CD4-positive, alpha-beta T cell treated with Interleukin-12 subunit alpha and Interleukin-12 subunit beta, for 1 hour (primary cell): ENCODE data around the gene CPLX4.

Experiments
- DNase-seq: peaks from one replicate; pipeline ENCODE4 v3.0.0-alpha.2; 2020

The CPLX4 gene, protein sequence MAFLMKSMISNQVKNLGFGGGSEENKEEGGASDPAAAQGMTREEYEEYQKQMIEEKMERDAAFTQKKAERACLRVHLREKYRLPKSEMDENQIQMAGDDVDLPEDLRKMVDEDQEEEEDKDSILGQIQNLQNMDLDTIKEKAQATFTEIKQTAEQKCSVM

DNA sequence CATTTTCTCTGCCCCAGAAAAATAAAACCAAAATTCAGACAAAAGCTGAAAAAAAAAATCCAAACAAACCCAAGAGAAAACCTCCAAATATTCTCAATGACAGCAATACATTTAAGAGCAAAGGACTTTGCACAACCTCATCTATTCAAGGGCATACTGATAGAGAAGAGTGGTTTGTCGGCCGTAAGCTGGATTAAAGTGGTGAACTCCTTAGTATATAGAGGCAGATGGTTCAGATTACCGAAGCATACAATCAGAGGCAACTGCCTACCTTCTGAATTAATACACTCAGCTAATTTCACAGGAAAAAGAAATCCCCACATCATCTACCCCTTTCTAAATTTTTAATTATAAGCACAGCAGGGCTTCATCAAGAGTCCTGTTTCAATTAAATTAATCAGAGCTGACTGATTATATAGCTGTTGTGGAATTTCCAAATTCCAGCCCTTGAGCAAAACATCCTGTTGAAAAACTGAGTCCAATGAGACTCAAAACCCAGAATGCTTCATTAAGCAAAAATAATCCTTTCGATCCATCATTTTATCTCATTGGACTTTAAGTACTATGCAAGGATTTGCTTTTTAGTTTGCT lies at the start of gene CPLX4:
Gene CPLX4 (minus strand): TSS at position 190 of the 591 bp plus-strand sequence. CDS start 187 bp downstream, at position 3.
- DNase-seq = no peak

DNA sequence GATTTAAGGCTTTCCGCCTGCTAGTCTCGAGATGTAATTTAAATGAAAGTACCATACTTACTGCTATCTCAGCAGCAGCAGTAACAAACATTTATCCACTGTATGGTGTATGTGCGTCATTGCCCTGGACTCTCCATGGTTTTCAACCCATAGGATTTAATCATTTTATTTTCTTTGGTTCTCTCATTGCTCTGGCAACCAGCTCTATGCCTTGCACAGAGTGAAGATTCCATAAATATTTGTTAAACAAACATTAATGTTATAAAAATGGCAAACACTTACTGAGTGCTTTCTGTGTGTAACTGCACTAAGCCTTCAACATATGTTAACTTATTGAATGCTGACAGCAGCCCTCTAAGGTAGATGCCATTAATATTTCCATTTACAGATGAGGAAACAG lies 41.9 kb upstream of the CPLX4 start:
- no peak for DNase-seq

DNA sequence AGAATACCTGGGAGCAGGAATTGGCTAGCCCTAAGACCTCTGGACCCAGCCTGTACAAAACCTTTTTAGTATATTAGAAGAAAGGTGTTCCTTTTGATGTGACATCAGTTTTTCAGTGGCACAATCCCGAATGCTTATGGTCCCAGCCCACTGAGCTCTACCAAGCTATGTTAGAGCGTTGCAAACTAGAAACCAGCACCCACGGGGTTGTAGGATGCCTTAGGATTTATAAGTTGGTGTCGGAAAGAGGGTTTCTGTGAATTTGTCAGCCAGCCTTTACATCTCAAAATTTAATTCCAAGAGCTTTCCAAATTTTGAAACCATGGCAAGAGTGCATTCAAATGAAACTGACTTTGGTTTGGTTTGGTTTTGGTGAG lies 41.1 kb upstream of the CPLX4 start:
- DNase-seq = no peak

DNA sequence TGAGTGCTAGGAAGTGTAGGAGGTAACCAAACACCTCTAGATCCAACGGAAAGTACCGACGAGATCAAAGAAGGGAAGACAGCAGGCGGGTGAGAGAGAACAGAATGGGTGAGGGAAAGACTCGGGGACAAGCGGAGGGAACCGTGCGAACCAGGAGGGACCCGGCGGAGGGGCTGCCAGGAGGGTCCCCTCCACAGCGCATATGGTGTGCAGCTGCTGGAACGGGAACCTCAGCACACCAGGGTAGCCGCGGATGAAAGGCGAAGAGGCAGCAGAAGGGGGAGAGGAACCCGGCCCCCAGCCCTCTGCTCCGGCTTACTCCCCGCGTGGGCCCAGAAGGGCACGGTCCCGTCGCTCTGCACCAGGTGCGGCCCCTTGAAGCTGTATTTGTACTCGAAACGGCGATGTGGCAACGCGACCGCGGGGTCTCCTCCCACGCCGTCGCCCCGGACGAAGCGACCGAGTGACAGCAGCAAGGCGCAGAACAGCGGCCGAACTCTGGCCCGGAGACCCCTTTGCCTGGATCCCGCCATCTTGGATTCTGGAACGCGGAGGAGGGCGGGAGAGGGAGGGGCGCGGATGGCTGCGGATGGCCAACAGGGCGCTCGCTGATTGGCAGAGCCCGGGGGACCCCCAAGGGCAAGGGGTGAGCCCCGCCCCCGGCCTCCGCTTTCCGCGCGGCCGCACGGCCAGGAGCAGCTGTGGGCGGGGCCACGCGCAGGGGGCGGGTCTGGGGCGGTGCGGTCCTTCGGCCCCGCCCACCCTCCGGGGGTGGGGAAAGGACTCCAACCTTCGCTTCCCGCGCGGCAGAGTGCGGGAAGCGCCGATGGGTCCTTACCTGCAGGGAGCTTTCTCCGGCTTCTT lies 40.5 kb upstream of the CPLX4 start, which contains the start of gene LMAN1:
Gene LMAN1 (minus strand): TSS at position 554 of the 864 bp plus-strand sequence. CDS start 21 bp downstream, at position 533.
- DNase-seq = peak; percentile 94

DNA sequence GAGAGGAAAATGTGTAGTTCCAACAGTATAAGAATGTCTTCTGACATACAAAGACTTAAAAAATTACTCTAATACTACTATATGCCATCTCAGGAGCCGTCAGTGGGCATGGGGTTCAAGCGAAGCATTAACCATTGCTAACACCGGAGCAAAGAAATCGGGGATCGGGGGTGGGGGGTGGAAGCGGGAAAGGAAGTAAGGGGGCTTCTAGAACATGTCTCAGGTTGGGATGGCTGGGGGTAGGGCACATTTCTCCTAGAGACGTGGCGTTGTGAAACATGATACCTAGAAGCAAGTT lies 39.9 kb upstream of the CPLX4 start:
- DNase-seq = no peak

DNA sequence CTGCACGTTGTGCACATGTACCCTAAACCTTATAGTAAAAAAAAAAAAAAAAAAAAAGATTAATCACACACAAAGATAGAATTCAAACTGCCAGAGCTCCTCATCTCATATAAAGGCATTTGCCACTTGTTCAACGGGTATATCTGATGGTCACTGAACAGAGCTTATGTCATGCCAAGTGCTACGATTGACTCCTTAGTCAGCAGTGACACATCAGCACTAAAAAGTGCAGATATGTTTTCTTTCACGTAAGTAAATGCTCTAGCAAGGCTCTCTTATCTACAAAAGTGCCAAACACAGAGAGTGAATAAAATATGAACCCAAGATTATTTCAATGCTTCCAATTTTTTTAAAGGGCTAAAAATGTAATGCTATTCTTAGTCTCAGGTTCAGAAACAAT lies 39.5 kb upstream of the CPLX4 start:
- DNase-seq = peak; percentile 37

DNA sequence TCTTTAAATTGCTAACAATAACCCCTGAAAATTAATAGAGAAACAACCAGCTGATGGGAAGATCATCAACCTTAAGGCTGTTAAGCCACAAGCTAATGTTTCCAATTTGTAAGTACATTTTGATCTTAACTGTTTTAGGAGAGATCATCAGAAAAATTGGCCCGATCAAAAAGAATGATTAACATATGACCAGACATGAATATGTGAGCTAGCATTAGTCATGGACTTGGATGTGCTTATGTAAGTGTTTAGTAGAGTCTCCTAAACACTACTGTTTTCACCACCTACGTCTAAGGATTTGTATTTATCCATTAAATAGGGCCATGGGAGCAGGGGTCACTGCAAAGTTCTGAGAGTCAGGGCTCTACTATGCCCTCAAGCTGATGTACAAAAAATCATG lies 36.3 kb upstream of the CPLX4 start:
- DNase-seq = no peak

DNA sequence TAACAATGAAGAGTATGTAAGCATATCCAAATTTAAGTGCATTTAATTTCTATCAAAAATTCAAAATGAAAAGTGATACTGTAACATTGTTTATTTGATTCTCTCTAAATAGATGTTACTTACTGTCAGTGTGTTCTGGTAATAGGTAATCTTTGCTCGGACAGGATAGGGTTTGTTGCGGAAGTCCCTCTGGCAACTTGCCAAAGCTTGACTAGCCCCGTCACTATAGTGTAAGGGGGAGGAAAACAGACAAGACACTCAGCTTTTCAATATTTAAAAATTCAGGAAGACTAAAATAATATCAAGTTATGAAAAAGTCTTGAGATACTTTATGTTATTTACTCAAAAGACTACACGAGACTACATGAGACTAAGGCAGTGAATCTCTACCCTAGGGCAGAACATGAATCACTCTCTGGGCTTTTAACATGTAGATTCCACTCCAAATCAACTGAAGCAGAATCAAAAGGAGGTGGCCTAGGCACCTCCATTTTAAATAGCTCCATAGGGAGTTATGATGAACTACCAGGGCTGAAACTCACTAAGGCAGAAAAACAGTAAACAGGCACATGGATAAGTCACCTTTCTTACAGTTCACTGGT lies 34.7 kb upstream of the CPLX4 start:
- DNase-seq = no peak

DNA sequence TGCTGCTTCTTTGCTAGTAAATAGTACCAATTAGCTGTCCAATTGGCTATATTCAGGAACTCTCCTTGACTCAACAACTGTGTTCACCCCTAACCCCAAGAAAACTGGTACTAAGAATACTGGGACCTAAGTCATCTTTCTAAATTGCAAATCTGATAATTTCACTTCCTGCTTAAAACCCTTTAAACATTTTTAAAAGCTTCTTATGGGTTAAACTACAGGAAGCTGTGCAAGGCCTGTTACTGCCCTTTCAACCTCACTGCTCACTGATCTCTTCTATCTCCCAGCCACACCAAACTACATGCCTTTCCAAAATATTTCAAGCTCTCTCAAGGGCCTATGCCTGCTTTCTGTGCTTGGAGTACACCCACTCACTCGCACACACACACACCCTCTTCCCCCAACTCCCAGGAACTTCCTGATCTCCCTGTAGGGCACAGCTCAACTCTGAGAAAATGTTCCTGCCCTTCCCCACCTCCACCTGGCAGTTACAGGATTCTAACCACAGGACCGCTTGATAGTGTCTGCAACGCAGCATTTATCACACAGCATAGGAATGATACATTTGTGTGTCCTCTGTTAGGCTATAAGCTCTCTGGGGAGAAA lies 33.9 kb upstream of the CPLX4 start:
- no peak for DNase-seq

DNA sequence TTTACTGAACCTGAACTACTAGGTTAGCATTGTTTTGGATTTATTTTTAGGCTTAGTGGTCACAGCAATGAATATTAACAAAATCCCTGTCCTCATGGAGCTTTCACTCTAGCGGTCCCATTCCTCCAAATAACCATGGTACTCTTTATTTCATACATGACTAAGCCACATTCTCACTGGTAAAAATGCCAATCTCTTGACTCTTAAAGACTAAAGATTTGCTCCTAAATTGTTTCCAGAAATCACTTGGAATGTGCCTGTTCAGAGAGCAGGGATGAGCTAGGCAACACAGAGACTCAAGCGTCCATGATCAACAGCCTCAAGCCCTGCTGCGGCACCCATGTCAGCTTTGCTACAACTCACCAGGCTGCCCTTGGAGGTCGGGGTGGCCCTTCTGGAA lies 27.1 kb upstream of the CPLX4 start:
- no peak for DNase-seq

DNA sequence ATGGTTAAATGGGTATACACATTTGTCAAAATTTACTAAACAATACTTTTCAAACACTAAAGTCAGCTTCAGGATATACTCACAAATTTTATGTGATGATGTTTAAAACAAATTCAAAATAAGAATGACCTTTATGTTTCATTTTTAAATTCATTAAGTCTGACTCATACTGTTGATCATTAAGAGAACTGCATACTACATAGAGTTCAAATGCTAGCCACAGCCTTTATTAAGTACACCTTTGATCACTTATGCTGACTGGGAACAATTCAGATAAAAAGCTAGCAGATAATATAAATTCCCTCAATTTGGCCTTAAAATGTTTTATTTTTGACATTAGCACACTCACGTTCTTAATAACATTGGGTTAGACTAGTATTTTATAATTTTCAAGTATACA lies 26.5 kb upstream of the CPLX4 start:
- no peak for DNase-seq

DNA sequence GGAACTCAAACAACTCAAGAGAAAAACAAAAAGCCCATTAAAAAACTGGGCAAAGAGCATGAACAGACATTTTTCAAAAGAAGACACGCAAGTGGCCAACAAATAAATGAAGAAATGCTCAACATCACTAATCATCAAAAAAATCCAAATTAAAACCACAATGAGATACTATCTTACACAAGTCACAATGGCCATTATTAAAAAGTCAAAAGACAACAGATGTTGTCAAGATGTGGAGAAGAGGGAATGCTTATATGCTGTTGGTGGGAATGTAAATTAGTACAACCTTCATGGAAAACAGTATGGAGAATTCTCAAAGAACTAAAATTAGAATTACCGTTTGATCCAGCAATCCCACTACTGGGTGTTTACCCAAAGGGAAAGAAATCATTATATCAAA lies 25.5 kb upstream of the CPLX4 start:
- no peak for DNase-seq

DNA sequence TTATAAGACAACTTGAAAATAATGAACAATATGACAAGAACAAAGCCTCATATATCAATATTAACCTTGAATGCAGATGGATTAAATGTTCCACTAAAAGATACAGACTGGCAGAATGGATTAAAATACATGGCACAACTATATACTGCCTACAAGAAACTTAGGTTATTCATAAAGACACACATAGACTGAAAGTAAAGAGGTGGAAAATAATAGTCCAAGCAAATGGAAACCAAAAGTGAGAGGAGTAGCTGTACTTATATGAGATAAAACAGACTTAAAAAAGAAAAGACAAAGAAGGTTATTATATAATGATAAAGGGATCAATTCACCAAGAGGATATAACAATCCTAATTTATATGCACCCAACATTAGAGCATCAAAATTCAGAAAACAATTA lies 22.4 kb upstream of the CPLX4 start:
- DNase-seq = no peak

DNA sequence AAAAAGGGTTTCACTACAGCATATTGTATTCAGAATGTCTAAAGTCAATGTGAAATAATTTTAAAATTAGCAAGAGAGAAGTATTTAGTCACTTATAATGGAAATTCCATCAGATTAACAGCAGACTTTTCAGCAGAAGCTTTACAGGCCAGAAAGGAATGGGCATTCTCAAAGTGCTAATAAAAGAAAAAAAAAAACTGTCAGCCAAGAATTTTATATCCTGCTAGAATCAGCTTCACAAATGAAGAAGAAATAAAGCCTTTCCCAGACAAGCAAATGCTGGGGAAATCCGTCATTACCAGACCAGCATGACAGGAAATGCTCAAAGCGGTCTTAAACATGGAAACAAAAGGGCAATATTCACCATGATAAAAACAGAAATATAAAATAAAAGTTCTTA lies 21.9 kb upstream of the CPLX4 start:
- DNase-seq = no peak

DNA sequence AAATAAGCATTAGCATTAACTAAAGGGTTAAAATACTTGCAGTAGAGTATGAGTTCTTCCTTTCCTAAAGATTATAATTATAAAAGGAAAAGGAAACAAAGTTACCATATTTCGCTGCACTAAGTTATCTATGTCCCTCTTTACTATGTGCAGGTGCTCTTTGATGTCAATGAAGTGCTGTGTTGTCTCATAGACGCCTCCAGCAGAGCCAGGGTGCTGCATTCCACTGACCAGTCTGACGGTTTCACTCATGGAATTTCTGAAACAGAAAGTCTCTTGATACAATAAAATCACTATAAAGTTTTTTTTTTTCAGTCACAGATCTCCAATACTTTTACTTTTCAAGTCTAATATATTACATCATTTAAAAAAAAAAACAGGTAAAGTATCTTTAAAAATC lies 14.5 kb upstream of the CPLX4 start:
- DNase-seq = no peak

DNA sequence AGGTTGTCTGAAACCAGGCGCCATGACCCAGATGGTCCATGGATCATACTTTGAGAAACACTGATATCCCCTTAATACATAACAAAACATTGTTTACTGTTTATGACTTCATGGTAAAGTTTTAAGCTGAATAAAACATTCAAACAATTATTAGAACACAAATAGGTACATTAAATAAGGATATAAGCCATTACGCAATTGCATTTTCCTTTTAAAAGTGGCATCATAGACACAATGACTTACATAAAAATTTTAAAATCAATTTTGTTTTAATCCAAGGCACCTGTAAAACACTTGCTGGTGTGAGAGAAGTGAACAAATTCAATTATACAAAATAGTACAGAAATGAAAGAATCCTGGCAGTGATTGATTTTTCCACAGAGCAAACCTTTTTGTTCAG lies 10.2 kb upstream of the CPLX4 start:
- DNase-seq = no peak

DNA sequence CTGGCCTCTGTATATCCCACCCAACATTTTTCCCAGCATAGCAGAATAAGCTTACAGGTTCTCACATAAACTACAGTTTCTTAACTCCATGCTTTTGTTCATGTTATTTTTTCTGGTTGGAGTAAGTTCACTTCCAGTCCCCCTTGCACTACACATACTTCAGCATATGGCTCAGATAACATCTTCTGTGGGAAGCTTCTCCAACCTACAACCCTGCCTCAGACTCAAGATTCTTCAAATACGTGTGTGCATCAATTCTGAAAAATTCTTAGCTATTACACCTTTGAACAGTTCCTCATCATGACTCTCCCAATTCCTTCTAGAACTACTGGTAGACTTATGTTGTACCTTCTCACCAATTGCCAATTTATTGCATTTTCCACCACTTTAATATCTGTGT lies 7.5 kb upstream of the CPLX4 start:
- DNase-seq = no peak

DNA sequence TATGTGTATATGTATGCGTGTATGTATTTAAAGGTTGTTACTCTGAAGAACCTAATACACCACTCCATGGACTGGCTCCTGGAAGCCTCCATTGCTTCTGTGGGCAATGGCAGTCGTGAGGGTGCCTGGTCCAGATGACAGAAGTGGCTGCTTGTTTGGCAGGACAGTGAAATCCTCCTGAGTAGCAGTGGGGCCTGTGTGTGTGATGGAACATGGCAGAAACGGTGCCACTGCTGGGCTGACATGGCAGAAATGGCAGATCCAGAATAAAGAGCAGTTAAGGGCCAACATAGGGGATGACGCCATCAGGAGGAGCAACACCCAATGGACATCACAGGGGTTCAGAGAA lies 6.1 kb upstream of the CPLX4 start:
- no peak for DNase-seq

DNA sequence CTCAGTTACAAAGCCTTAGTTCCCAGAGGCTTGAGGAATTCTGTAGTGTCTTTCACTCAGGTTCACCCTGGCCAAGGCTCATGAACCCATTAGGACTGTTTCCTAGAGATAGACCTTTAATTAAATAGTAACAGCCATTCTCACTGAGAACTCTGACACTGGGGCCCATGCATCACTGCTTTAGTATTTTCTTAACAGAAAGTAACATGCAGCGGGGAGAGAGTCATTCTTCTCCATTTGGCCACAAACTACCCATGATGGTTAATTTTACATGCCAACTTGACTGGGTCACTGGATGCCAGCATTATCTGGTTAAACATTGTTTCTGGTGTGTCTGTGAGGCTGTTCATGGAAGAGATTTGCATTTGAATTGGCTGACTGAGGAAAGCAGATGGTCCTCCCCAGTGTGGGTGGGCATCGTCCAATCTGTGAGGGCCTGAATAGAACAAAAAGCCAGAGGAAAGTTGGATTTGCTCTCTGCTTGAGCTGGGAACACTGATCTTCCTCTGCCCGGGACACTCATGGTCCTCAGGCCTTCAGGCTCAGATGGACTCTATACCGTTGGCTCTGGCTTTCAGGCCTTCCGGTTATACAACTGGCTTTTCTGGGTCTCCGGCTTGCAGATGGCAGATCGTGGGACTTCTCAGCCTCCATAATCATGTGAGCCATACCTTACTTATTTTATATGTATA lies 5.6 kb upstream of the CPLX4 start:
- DNase-seq = no peak

DNA sequence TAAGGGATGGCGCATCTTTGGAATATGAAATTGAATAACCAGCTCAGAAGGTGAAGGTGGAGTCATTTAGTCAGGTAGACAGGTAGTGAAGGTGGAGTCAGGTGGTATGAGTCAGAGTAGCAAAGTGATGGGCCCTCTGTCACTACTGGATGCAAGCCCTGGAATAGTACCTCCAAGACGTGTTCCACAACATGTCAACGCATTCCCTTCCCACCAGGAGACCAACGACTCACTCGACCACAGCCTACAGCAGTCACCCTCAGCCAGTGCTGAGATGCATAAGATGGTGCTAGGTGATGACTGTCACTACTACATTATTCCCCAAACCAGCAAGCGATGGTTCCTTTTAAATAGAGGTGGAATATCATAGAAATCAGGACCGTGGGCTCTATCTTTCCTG lies 6.8 kb downstream of the CPLX4 start:
- no peak for DNase-seq

DNA sequence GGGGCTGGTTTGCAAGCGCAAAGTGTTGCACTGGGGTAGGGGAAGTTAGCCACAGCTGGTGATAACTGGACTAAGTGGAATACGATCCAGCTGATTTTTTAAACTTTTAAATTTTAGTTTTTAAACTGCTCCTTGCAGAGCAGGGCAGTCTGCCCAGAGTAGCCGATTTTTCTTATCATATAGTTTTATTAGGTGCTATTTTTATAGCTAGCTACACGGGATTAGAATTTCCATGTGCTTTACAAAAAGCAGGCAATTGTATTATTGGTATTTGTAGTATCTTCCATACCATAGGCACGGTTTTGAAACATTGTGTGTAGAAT lies 9.6 kb downstream of the CPLX4 start:
- DNase-seq = no peak

DNA sequence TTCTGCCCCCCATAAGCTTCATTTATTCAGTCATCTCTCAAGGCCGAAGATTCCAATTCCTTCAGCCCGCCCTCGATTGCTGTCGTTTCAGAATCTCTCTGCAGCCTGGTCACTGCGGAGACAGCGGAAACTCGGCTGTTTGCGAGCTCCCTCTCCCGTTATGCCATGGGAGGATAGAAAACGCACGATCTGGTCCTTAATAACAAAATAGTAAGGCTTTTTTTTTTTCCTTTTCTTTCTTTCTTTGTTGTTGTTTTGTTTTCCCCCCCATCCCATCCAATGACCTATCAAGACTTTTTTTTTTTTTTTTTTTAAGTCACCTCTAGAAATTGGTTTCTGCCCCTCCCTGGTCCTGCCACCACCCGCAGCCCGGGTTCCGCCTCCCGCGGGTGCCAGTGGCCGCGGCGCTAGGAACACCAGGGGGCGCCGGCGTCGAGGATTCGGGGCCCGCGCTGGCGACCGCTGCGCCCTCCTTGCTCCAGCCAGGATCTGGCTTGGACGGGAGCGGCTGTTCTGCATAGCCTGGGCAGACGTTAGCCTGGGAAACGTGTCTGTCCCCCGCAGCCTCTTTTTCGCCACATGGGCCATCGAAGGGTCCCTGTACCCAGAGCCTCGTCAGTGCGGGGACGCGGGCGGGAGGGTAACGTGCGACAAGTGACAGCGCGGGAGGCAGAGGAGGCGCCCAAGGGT lies 10.1 kb downstream of the CPLX4 start:
- peak; percentile 55 for DNase-seq

DNA sequence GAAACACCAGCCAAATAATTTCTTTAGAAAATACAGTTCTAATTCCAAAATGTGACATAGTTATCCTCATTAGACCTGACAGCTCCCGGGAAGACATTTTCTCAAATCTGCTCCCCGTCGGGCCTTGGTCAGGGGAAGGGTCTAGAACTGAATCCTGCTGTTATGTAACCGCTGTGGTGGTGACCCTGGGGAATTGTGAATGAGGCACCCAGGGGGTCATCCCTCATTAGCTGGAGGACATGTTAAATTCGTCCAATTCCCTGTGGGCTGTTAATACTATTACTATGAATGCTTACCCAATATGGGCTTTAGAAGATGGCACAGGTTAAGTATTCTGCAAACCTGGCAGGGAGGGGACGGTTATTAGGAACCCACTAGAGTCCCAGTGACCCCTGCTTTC lies 11.8 kb downstream of the CPLX4 start:
- no peak for DNase-seq
